ENCODE data around the gene AIPL1. TPM values are rescaled to one million over a fixed set of nuclear protein-coding genes. Genes with fewer than 3 reads are reported as not detected.
"Not testable (repeated sequence)": the region's sequence is repeated elsewhere in the genome, so short reads cannot be mapped to it uniquely, and the experiment has no call there.

The AIPL1 gene
- not detected for total RNA-seq

GRCh38 chr17:6435051-6435450 is at the start of gene AIPL1:
TSS of gene AIPL1 (minus strand) at chr17:6435121. CDS start at chr17:6435104, 17 bp downstream.
- no peak within 1 kb of the TSS for H3K4me3 ChIP-seq
- TF ChIP-seq POLR2A (IDR thresholded peaks at IDR 0.05) (no peak), EP300 (IDR thresholded peaks at IDR 0.05) (no peak), CTCF (IDR thresholded peaks at IDR 0.05) (no peak)
- H3K4me1 ChIP-seq: no peaks in the 10 kb centered on the region
- no peaks in the 10 kb centered on the region for H3K36me3 ChIP-seq
- H3K27ac ChIP-seq: no peak within 1 kb of the TSS
- H3K9me3 ChIP-seq: peaks cover 0 to 12% (median 0%) of the 10 kb centered on the region in 4 donors
- H3K27me3 ChIP-seq: peaks cover 0 to 27% of the 10 kb centered on the region in 2 donors
- WGBS, 2 donors: 72 to 76% methylated on average over 14 to 16 of the region's 16 CpGs
- DNase-seq (ENCODE audit: low spot score in 2 of 2): no peak

GRCh38 chr17:6483507-6483906 is 48.6 kb upstream of the AIPL1 start:
- Histone ChIP-seq H3K4me3 (no peak overlapping the region), H3K9me3 (no peaks in the 10 kb centered on the region), H3K4me1 (no peaks in the 10 kb centered on the region), H3K27me3 (no peaks in the 10 kb centered on the region), H3K36me3 (peaks cover 0 to 7% (median 0%) of the 10 kb centered on the region in 3 donors), H3K27ac (no peak overlapping the region)
- DNase-seq (ENCODE audit: low spot score in 2 of 2): no peak
- TF ChIP-seq CTCF (IDR thresholded peaks at IDR 0.05): no peak
- no peak for TF ChIP-seq EP300 (IDR thresholded peaks at IDR 0.05)
- no peak for TF ChIP-seq POLR2A (IDR thresholded peaks at IDR 0.05)
- WGBS, 2 donors: 81 to 91% methylated on average over 16 of the region's 16 CpGs

- H3K27me3 ChIP-seq; DNase-seq (ENCODE audit: low spot score in 2 of 2); H3K9me3 ChIP-seq; H3K36me3 ChIP-seq; H3K4me3 ChIP-seq; H3K4me1 ChIP-seq; H3K27ac ChIP-seq: not testable (repeated sequence)
- 64 to 74% methylated on average over 10 of the region's 10 CpGs for WGBS, 2 donors
Observed at GRCh38 chr17:6482796-6483195, 47.9 kb upstream of the AIPL1 start.

- Histone ChIP-seq H3K27ac (no peak overlapping the region), H3K9me3 (no peaks in the 10 kb centered on the region), H3K36me3 (peaks cover 0 to 9% (median 0%) of the 10 kb centered on the region in 3 donors), H3K4me3 (no peak overlapping the region), H3K4me1 (no peaks in the 10 kb centered on the region), H3K27me3 (no peaks in the 10 kb centered on the region)
- 80 to 89% methylated on average over 6 of the region's 6 CpGs for WGBS, 2 donors
- no peak for DNase-seq (ENCODE audit: low spot score in 2 of 2)
- no peak for TF ChIP-seq CTCF (IDR thresholded peaks at IDR 0.05)
- TF ChIP-seq POLR2A (IDR thresholded peaks at IDR 0.05): no peak
- no peak for TF ChIP-seq EP300 (IDR thresholded peaks at IDR 0.05)
Observed at GRCh38 chr17:6482105-6482455, 47.2 kb upstream of the AIPL1 start.

GRCh38 chr17:6480303-6480675 is 45.4 kb upstream of the AIPL1 start:
- Histone ChIP-seq H3K27ac (no peak overlapping the region), H3K36me3 (peaks cover 0 to 16% (median 0%) of the 10 kb centered on the region in 3 donors), H3K4me1 (no peaks in the 10 kb centered on the region), H3K4me3 (no peak overlapping the region), H3K27me3 (no peaks in the 10 kb centered on the region), H3K9me3 (no peaks in the 10 kb centered on the region)
- DNase-seq (ENCODE audit: low spot score in 2 of 2): no peak
- TF ChIP-seq EP300 (IDR thresholded peaks at IDR 0.05) (no peak), POLR2A (IDR thresholded peaks at IDR 0.05) (no peak), CTCF (IDR thresholded peaks at IDR 0.05) (no peak)
- 25 to 44% methylated on average over 6 to 8 of the region's 9 CpGs for WGBS, 2 donors
